ENCODE results near the gene THRAP3. TPM values are rescaled to one million over a fixed set of nuclear protein-coding genes. Genes with fewer than 3 reads are reported as not detected.
"Not testable (repeated sequence)": the region's sequence is repeated elsewhere in the genome, so short reads cannot be mapped to it uniquely, and the experiment has no call there.

Gene THRAP3
- total RNA-seq, 2 donors from 2014 or later, result 145 to 165 TPM

GRCh38 chr1:36187800-36188593 lies 36.2 kb upstream of the THRAP3 start:
- no peaks in the 10 kb centered on the region for H3K36me3 Mint-ChIP-seq (ENCODE audit: low read depth)
- Histone ChIP-seq H3K27ac (ENCODE audit: low read depth, low read length) (peak overlapping the region; percentile 55), H3K4me3 (ENCODE audit: low read length) (no peak overlapping the region), H3K36me3 (ENCODE audit: control insufficient read depth, insufficient read depth, low read length) (no peaks in the 10 kb centered on the region), H3K4me1 (ENCODE audit: control insufficient read depth, insufficient read depth, low read length) (no peaks in the 10 kb centered on the region), H3K9me3 (ENCODE audit: control insufficient read depth, low read length) (no peaks in the 10 kb centered on the region), H3K9ac (ENCODE audit: extremely low read depth, low read length, poor library complexity, severe bottlenecking) (peak overlapping the region; percentile 4), H3K27me3 (ENCODE audit: control insufficient read depth, insufficient read depth, low read length, poor library complexity, severe bottlenecking) (no peaks in the 10 kb centered on the region)
- WGBS, 2 experiments (ENCODE audit: insufficient coverage in 1 of 2, insufficient read length in 1 of 2), result 8 to 9% methylated on average over 7 to 9 of the region's 9 CpGs
- peaks cover 10% of the 10 kb centered on the region for H3K4me1 Mint-ChIP-seq
- H3K4me3 Mint-ChIP-seq, result peak overlapping the region; percentile 4
- H3K27ac Mint-ChIP-seq, result peak overlapping the region; percentile 90
- H3K9me3 Mint-ChIP-seq, result no peaks in the 10 kb centered on the region
- peak; percentile 92 for TF ChIP-seq CTCF (conservative IDR thresholded peaks at IDR 0.05)
- H3K27me3 Mint-ChIP-seq (ENCODE audit: insufficient read depth), result no peaks in the 10 kb centered on the region
- peak; percentile 95 for DNase-seq

GRCh38 chr1:36196805-36197204 lies 27.4 kb upstream of the THRAP3 start:
- not testable (repeated sequence) for H3K27ac ChIP-seq (ENCODE audit: low read depth, low read length); H3K27me3 ChIP-seq (ENCODE audit: control insufficient read depth, insufficient read depth, low read length, poor library complexity, severe bottlenecking); H3K9me3 ChIP-seq (ENCODE audit: control insufficient read depth, low read length); H3K27me3 Mint-ChIP-seq (ENCODE audit: insufficient read depth); H3K4me1 Mint-ChIP-seq; H3K4me1 ChIP-seq (ENCODE audit: control insufficient read depth, insufficient read depth, low read length); DNase-seq; H3K4me3 Mint-ChIP-seq; H3K4me3 ChIP-seq (ENCODE audit: low read length); H3K36me3 Mint-ChIP-seq (ENCODE audit: low read depth); H3K36me3 ChIP-seq (ENCODE audit: control insufficient read depth, insufficient read depth, low read length); H3K9ac ChIP-seq (ENCODE audit: extremely low read depth, low read length, poor library complexity, severe bottlenecking); H3K9me3 Mint-ChIP-seq; H3K27ac Mint-ChIP-seq
- 93 to 100% methylated on average over 5 to 12 of the region's 12 CpGs for WGBS, 2 experiments (ENCODE audit: insufficient coverage in 1 of 2, insufficient read length in 1 of 2)

GRCh38 chr1:36198641-36199040 lies 25.6 kb upstream of the THRAP3 start:
- no peaks in the 10 kb centered on the region for H3K9me3 ChIP-seq (ENCODE audit: control insufficient read depth, low read length)
- Mint-ChIP-seq H3K27me3 (ENCODE audit: insufficient read depth) (no peaks in the 10 kb centered on the region), H3K9me3 (peaks cover 1% of the 10 kb centered on the region), H3K4me3 (no peak overlapping the region), H3K36me3 (ENCODE audit: low read depth) (no peaks in the 10 kb centered on the region), H3K27ac (no peak overlapping the region), H3K4me1 (peaks cover 3% of the 10 kb centered on the region)
- TF ChIP-seq CTCF (conservative IDR thresholded peaks at IDR 0.05), result no peak
- 93 to 100% methylated on average over 2 to 5 of the region's 5 CpGs for WGBS, 2 experiments (ENCODE audit: insufficient coverage in 1 of 2, insufficient read length in 1 of 2)
- no peak overlapping the region for H3K9ac ChIP-seq (ENCODE audit: extremely low read depth, low read length, poor library complexity, severe bottlenecking)
- H3K4me3 ChIP-seq (ENCODE audit: low read length), result no peak overlapping the region
- H3K4me1 ChIP-seq (ENCODE audit: control insufficient read depth, insufficient read depth, low read length), result no peaks in the 10 kb centered on the region
- no peaks in the 10 kb centered on the region for H3K27me3 ChIP-seq (ENCODE audit: control insufficient read depth, insufficient read depth, low read length, poor library complexity, severe bottlenecking)
- DNase-seq, result no peak
- H3K27ac ChIP-seq (ENCODE audit: low read depth, low read length), result no peak overlapping the region
- H3K36me3 ChIP-seq (ENCODE audit: control insufficient read depth, insufficient read depth, low read length), result no peaks in the 10 kb centered on the region
